ENCODE results near the gene RPS16.

The RPS16 gene

DNA sequence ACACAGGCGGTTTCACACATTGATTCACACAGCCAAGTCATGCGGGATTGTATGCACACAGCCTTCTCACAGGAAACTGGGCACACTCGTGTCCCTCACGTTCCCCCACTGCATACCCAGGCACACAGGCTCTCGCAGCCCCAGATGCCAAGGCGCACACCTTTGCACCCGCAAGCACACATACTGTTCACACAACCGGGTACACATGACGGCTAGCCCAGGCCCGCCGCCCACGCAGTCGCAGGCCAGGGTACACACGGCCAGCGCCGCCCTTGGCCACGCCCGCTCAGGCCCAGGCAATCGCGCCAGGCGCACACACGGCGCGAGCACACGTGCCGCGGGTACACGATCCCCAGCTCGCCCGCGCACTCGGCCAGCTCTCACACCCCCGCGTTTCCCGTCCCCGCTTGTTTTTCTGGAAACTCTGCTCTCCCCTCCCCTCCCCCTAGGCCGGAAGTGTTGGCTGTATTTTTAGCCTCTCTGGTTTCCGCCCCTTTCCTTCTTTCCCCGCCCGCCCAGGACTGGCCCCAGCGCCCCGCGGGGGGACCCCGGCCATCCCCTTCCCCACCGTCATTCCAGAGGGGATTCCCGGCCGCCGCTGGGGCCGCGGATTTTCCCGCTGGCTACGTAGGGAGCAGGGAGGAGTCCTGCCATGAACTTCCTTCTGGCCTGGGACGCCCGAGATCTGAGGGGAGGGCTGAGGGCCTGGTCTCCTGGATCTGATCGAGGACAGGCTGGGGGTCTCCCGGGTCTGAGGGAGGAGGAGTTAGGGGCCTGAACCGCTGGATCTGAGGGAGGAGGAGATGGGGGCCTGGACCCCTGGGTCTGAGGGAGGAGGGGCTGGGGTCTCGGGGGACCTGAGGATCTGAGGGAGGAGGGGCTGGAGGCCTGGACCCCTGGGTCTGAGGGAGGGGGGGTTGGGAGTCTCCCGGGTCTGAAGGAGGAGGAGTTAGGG is 33.1 kb downstream of the RPS16 start:
- TF ChIP-seq CTCF (IDR thresholded peaks at IDR 0.05): no peak
- Histone ChIP-seq H3K4me1 (peaks cover 6 to 61% (median 42%) of the 10 kb centered on the region in 4 donors), H3K27ac (peak overlapping the region; percentile 99 to 100), H3K36me3 (peaks cover 4 to 17% (median 12%) of the 10 kb centered on the region in 3 donors), H3K4me3 (peak overlapping the region; percentile 63 to 66), H3K27me3 (no peaks in the 10 kb centered on the region), H3K9me3 (no peaks in the 10 kb centered on the region)
- intact Hi-C loops (cut with DNase I; ENCODE audit: low total_unique reads): no loop called here
- peak; percentile 96 to 97 for DNase-seq

GRCh38 chr19:39401549-39402345 is 34.0 kb downstream of the RPS16 start:
- intact Hi-C loops (cut with DNase I; ENCODE audit: low total_unique reads): no loop called here
- peak; percentile 64 to 89 for DNase-seq
- Histone ChIP-seq H3K9me3 (no peaks in the 10 kb centered on the region), H3K4me1 (peaks cover 6 to 61% (median 47%) of the 10 kb centered on the region in 4 donors), H3K4me3 (peak overlapping the region in 1 of 2 donors; percentile 63), H3K27me3 (no peaks in the 10 kb centered on the region), H3K27ac (peak overlapping the region; percentile 99 to 100), H3K36me3 (peaks cover 0 to 15% (median 5%) of the 10 kb centered on the region in 3 donors)
- TF ChIP-seq CTCF (IDR thresholded peaks at IDR 0.05): no peak

GRCh38 chr19:39401070-39401548 is 34.6 kb downstream of the RPS16 start:
- intact Hi-C loops (cut with DNase I; ENCODE audit: low total_unique reads): no loop called here
- H3K27me3 ChIP-seq: no peaks in the 10 kb centered on the region
- H3K4me3 ChIP-seq: no peak overlapping the region
- peaks cover 0 to 20% (median 8%) of the 10 kb centered on the region in 3 donors for H3K36me3 ChIP-seq
- peaks cover 6 to 61% (median 47%) of the 10 kb centered on the region in 4 donors for H3K4me1 ChIP-seq
- H3K27ac ChIP-seq: peak overlapping the region; percentile 99 to 100
- DNase-seq: no peak
- TF ChIP-seq CTCF (IDR thresholded peaks at IDR 0.05): no peak
- H3K9me3 ChIP-seq: no peaks in the 10 kb centered on the region

DNA sequence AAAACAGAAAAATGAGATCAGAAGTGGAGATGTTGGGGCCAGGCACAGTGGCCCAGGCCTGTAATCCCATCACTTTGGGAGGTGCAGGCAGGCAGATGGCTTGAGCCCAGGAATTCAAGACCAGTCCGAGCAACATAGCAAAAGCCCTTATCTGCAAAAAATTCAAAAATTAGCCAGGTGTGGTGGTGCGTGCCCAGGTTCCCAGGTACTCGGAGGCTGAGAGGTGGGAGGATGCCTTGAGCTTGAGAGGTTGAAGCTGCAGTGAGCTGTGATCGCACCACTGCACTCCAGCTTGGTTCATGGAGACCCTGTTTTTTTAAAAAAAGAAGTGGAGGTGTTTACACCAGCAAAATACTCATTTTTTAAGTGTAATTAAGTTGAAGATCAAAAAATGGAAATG is 35.7 kb downstream of the RPS16 start:
- Histone ChIP-seq H3K4me1 (peaks cover 6 to 51% (median 38%) of the 10 kb centered on the region in 4 donors), H3K27me3 (no peaks in the 10 kb centered on the region), H3K36me3 (peaks cover 0 to 30% (median 19%) of the 10 kb centered on the region in 3 donors), H3K4me3 (no peak overlapping the region), H3K9me3 (no peaks in the 10 kb centered on the region), H3K27ac (peak overlapping the region; percentile 99 to 100)
- no peak for DNase-seq
- TF ChIP-seq CTCF (IDR thresholded peaks at IDR 0.05): no peak
- intact Hi-C loops (cut with DNase I; ENCODE audit: low total_unique reads): no loop called here

GRCh38 chr19:39399668-39400050 is 36.1 kb downstream of the RPS16 start:
- no peaks in the 10 kb centered on the region for H3K9me3 ChIP-seq
- peaks cover 6 to 47% (median 37%) of the 10 kb centered on the region in 4 donors for H3K4me1 ChIP-seq
- peak overlapping the region; percentile 99 to 100 for H3K27ac ChIP-seq
- TF ChIP-seq CTCF (IDR thresholded peaks at IDR 0.05): no peak
- no peak for DNase-seq
- peaks cover 0 to 34% (median 23%) of the 10 kb centered on the region in 3 donors for H3K36me3 ChIP-seq
- H3K4me3 ChIP-seq: no peak overlapping the region
- no peaks in the 10 kb centered on the region for H3K27me3 ChIP-seq
- intact Hi-C loops (cut with DNase I; ENCODE audit: low total_unique reads): no loop called here

Data from tibial artery (tissue), 4 donors.